ENCODE results near the gene TMEM132D.

TMEM132D gene

DNA sequence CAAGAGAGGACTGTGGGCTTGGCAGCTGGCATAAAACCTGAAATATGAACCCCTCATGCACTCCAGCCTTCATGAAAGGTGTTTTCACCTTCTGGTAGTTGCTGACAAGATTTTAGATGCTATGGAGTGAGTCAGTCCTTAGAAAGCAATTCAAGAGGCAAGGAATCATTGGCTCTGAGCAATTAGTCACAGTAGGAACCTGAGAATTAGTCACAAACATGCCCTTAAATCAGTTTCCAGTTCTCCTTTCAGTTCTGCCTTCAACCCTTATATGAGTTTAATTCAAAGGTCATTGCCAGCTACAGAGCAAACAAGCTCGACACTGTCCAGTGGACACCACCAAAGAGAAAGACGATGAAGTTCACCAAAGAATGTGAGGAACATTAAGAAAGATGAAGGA lies 578.3 kb downstream of the TMEM132D start:
- no peak for DNase-seq

DNA sequence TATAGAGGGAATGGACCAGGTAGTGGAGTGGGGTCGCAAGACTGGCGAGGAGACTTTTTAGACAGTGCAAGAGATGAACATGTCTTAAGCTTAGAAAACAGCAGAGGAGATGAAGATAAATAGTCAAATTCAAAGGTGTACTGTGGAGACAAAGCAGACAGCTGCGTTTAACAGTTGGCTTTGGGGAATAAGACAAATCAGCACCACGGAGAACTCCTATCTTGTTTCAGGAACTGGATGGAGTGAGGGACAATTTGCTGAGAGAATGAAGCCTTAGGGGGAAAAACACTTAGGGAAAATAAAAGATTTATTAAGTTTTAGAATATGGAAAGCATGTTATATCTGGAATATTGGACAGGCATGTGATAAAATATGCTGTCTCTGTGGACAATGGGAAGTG lies 591.8 kb downstream of the TMEM132D start:
- no peak for DNase-seq

DNA sequence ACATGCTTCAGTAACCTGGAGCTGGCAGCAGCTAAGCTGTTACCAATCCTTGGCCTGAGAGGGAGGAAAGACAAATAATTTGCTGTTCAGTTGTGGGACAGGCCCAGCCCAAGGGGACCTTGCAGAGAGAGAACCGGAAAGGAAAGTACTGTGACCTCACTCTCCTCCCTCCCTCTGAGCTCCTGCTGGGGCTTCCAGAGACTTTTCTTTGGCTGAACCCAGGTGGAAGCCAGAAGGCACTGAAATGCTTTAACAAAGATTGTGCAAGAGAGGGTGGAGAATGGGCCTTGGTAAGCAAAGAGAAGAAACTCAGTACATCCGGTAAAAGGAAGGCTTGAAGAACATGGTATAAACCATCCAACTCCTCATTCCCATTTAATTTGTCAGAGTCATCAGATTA lies 593.5 kb downstream of the TMEM132D start:
- no peak for DNase-seq

DNA sequence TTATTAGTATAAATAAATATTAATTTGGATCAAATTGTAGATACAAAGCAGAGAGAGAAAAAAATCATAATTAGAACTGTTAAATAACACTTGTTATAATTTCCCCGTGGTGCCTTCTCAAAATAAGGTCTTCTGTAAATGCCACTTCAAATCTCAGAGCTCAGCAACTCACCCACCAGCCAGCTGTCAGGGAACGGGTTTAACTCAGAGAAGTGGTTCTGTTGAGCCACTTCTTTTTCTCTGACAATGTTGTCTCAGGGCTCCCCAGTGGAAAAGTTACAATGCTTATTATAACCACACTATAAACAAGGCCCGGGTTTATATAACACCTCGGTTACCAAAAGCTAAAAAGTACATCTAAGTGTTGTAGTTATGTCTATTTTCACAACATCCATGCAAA lies 598.0 kb downstream of the TMEM132D start:
- DNase-seq = no peak

DNA sequence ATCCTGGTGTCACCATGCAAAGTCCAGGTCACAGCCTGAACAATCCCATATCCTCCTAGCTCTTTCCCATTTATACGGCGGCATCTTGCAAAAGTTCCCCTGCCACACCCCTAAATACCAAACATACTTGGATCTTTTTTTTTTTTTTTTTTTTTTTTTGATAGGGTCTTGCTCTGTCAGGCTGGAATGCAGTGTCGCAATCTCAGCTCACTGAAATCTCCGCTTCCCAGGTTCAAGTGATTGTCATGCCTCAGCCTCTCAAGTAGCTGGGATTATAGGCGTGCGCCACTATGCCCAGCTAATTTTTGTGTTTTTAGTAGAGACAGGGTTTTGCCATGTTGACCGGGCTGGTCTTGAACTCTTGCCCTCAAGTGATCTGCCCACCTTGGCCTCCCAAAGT lies 599.3 kb downstream of the TMEM132D start:
- DNase-seq = no peak

DNA sequence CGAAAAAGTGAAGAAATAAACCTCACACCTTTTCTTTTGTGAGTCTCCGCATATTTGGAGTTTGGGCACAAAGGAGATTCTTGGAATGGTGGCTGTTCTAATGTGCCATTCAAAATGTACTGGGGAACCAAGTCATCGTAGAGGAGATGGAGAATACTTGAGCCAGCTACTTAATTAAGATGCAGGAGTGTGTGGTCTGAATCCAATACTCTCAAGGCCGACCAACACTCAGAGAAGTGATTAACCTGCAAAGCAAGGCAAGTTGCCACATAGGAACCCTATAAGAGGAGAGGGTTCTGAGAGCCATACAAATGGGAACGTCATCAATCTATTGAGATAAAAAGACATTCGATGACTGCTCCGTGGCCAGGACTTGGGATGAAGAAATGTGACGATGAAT lies 603.8 kb downstream of the TMEM132D start:
- DNase-seq = no peak

DNA sequence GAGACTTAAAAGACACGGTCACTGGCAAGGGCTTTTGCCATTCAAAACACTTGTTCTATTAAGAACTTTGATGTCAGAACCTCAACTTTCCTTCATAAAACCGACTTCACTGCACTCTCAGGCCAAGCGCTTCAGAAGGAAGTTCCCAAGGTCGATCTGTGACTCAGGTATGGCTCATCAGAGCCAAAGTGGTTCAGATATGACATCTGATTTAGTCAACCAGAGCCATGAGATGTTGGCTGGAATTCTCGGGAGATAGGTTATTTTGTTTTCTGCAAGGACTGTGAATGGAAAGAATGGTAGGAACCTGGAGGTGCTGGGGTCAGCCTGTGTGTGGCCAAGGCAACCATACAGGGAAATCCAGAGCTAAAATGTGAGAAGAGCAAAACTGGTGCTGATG lies 604.9 kb downstream of the TMEM132D start:
- no peak for DNase-seq

DNA sequence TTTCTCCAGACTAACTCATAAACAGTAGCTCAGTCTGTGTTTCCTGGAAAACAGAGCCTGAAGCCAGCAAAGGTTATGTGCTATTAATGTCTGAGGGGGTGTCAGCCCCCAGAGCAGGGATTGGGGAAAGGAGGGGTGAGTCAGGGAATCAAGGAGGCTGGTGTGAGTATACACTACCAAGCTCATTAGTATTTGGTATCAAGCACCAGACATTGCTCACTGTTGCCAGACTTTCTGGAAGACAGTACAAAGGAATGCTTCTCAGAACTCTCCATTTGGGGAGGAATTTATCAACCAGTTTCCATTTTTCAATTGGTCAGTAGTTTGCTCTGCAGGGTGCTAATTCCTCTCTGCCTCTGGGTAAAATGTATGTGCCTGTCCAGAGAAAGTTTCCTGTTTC lies 607.2 kb downstream of the TMEM132D start:
- DNase-seq = no peak

DNA sequence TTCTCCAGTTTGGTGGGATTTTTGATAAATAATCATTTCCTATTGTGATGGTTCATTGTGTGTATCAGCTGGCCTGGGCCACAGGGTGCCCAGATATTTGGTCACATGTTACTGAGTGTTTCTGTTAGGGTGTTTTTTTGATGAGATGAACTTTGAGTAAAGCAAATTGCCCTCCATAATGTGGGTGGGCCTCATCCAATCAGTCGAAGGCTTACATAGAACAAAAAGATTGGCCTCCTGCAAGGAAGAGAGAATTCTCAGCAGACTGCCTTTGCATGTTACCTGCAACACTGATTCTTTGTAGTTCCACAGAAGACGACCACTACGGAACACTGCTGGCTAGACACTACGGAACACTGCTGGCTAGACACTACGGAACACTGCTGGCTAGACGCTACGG lies 609.0 kb downstream of the TMEM132D start:
- DNase-seq = no peak

DNA sequence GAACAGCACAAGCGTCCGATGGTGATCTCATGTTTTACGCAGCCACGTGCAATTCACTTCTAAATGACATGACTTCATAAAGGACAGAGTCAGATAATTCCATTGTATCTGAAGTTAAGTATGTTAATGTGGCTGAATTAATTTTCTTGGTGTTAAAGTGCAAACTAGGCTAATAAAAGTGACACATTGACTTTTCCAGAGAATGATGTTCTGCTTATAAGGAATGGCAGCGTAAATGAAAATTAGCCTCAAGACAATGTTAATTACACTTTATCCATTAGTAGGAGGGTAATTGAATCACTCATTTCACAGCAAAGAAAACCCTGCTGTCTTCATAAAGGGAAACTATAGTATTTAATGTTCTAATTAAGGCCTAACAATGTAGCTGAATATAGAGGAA lies 624.1 kb downstream of the TMEM132D start:
- DNase-seq = no peak

DNA sequence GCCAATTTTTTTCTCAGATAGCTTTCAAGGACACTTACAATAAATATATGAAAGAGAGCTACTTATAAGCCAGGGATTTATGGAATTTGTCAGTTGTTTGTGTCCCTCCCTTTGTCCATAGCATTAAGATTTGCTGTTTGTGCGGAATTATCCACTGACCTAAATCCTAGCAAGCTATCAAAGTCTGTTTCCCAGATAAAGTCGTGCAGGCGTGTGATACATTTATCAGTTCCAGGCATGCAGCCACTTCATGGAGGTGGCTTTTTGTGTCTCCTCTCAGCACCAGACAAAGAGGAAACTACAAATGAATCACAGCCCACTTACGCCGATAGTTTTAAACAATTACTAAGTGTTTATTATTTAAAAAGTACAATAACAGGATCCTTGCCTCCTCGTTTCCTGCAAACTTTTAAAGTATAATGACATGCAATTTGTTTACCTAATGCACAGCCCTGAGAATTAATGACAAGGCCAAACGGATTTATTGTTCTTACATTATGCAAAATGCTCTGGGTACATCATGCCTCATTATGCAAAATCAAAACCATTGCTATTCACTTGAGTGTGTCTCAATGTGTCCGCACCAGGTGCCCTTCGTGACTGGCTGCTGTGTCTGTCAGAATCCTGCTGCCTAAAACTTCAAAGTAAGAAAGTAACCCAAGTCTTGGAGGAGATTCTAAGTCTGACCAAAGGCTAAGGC lies 627.3 kb downstream of the TMEM132D start:
- DNase-seq = no peak

DNA sequence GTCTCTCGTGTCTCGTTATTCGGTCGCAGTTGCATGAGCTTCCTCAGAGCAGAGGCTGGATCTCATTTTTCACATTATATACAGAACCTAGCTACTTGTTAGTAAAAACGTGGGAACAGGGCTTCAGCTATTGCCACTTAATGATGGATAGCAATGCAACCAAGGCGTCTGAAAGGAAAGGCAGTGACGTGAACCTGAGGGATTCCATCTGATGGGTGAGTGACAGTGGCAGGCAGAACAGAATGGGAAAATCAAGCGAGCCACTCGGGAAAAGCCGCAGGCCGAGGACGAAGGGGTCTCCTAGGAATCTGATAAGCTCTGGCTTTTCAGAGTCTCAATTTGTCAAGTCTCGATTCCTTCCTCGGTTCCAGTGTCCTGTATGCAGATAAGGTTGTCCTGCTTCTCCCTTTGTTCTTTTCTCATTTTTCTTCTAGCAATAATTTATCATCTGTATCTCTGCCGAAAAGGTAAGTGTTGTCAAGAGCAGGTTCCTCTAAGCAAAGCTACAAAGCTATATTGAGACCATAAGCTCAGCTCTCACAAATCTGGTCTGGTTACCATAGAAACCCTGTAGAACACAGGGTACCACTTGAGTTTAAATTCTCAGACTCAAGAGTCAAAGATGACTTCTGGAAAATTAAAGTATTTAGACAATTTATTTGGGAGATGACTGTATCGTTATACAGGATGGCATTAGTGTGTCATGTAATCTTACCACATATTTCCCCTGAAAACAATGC lies 633.9 kb downstream of the TMEM132D start:
- no peak for DNase-seq

DNA sequence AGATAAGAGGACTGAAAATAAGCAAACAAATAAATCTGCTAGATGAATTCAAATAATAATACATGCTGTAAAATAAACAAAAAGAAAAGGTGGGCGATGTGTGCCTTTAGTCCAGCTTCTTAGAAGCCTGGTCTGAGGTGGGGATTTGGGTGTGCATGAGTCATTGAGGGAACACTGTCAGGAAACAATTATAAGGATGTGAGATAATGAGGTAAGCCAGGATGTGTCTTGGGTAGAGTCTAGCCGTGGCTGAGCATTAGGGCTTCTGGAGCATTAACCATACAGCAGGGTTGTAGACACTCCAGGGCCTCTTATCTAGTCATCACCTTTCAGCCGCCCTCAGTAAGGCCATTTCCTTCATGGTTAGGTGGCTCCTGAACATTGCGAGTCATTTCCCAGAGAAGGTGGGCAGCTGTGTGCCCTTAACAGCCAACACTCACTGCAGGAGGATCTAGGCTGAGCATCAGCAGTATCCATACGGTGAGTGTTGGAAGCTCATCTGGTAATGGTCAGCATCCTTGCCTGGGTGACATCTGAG lies 645.0 kb downstream of the TMEM132D start:
- no peak for DNase-seq

DNA sequence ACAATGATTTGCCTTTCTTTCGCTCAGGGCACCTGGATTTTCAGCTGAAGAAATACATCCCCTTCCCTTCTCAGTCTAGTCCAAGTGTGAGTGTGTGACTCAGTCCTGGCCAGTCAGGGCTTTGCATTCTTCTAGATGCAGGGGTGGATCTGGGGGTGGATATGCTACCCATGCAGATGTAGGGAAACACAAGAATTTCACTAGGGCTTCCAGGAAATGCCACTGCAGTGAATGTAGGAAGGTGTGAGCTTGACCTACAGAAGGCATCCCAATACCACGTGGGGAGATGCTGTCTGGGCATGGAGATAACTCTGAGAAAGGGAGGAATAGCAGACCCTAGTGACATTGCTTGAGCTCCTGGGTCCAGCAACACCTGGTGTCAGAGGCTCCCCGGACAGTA lies 646.3 kb downstream of the TMEM132D start:
- no peak for DNase-seq

DNA sequence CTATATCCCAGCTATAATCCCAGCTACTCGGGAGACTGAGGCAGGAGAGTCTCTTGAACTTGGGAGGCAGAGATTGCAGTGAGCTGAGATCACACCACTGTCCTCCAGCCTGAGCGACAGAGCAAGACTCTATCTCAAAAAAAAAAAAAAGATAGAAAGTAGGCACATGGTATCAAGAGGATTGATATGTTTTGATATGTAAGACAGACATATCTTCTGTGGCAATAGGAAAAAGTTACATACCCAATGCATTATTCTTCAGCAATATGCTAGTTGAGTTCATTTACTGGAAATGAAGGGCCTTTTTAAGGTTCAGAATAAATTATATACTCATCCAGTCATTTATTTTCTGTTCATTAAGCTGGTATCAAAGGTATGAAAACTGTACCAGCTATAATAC lies 657.2 kb downstream of the TMEM132D start:
- DNase-seq = no peak

DNA sequence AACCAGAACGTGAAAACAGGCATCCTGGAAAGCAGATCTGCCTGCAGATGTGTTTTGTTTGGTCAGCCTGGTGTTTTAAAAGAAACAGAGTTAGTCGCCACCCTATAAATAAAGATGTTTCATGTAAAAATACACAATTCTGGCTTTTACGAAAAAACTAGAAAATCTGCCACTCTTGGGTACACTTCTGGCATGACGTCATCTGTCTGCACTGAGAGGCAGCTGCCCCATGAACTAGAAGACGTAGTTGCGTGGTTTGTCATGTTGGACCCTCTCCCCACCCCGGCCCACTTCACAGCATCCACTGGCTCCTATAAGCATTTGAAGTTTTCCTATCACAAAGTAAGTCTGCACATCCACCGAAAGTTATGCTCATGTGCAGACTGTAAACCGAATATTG lies 658.1 kb downstream of the TMEM132D start:
- DNase-seq = no peak

DNA sequence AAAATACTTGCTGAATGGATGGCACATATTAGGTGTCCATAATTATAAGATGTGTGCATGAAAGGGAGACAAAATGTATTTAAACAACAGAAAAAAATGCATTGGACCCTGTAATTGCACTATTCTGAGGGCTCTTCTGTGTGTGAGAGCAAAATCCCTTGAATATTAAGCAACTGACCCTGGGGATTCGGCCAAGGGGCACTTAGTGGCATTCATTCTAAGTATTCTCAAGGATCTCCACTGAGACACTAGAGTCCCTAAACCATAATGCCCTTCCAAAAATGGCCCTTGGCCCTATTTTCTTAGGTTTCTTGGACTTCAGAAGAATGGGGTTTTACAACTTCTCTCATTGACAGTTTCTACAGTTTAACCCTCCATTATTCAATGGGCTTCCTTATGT lies 662.0 kb downstream of the TMEM132D start:
- DNase-seq = no peak

DNA sequence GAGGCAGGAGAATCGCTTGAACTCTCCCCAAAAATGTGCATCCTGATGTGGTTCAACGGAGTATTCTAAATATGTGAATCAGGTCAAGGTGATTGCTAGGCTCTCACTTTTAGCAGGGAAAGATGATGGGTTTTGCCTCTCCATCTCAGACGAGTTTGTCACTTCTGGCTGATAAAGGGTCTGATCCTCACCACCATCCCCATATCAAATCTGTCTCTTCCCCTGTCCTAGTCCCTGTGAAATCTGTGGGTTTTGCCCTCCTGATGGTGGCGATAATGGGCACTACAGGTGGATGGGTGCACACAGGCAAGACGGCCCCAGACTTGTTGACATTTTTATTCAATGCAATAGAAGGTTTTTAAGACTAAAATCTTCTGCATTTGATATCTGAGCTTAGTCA lies 665.9 kb downstream of the TMEM132D start:
- no peak for DNase-seq

DNA sequence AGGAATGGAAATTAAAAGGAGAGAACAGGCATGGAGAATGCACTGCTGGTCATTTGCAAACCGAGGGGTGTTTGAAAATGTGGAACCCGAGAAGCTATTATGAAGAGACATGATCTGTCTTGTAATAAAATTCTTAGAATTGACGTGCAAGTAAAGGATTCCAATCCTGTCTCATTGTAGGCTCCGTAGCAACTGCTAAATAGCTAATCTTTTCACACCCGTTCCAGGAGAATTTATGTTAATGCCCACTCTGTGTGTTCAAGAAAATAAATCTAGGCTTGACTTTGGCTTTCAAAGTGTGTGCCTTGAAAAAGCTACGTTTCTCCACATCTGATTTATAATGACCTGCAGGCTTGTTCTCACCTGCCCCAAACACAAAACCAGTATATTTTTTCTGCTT lies 669.6 kb downstream of the TMEM132D start:
- no peak for DNase-seq

DNA sequence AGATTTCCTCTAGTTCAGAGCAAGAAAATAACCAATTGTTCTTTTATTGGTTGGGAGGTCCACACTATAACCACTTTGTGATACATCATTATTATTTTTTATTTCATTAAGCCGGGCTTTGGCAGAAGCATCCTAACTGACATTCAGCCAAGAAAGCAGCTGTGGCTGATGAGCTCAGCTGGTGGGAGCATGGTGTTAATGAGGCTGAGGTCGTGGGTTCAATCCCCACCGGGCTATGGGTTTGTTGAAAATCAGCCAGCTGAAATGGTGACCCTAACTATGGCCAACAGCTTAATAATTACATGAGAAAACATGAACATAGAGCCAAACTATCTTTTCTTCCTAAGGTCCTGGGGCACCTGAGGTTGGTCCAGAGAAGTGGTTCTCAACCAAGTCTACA lies 672.3 kb downstream of the TMEM132D start:
- no peak for DNase-seq

DNA sequence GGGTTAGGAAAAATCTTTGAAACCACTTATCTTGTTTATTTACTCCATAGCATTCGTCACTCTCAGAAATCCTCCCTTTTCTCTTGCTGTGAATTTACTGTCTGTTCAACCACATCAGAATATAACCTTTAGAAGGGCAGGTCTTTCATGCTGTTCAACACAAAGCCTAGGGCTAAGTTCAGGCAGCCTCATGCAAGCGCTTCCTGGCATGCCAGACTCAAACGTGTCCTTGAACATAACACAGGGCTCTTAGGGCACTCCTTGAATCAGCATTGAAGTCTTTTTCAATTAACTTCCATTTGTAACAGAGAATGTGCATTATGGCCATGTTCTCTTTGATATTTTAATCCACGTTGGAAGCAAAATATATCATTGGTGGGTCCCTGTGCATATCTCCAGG lies 672.8 kb downstream of the TMEM132D start:
- no peak for DNase-seq

DNA sequence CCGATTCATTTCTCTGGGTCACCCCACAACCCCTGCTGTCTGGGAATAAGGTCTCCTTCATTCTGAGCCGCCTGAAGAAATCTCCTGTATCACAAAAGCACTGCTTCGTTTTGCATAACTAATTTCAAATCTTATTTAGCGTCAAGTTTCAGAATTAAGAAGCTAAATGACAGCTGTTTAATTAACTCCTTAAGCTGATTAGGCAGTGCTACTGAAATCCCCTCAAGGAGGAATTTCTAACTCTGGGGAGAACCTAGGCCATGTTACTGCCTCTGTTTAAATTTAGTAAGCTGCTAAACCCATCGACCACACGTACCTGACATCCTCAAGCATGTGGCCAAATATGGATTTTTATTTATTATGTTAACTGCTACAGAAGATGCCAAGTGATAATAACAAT lies 677.0 kb downstream of the TMEM132D start:
- no peak for DNase-seq

DNA sequence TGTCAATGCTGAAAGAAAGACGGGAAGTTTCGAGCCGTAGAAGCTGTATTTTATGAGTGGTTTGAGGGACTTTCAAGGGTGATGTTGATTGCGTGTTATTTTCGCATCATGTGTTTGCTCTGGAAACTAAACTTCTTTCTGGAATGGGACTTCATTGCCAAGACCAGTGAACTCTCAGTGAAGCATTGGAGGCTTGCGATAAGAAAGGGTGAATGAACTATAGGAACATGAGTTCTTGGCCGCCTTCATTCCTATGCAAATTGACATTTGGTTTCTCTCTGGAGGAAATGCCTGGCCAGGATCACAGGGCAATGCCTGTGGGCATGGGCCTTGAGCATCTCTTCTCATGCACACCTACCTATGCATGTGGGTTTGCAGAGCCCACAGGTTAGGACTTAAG lies 677.8 kb downstream of the TMEM132D start:
- DNase-seq = no peak

DNA sequence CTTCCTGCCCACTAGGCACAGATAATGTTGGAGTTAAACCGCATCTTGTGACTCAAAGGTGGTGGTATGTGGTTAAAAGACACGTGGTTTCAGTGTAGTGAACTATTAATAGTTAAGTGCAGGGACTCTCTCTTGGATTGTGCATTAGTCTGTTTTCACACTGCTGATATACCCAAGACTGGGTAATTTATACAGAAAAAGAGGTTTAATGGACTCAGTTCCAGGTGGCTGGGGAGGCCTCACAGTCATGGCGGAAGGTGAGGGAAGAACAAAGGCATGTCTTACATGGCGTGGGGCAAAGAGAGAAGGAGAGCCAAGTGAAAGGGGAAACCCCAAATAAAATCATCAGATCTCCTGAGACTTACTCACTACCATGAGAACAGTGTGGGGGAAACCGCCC lies 688.3 kb downstream of the TMEM132D start:
- DNase-seq = no peak

DNA sequence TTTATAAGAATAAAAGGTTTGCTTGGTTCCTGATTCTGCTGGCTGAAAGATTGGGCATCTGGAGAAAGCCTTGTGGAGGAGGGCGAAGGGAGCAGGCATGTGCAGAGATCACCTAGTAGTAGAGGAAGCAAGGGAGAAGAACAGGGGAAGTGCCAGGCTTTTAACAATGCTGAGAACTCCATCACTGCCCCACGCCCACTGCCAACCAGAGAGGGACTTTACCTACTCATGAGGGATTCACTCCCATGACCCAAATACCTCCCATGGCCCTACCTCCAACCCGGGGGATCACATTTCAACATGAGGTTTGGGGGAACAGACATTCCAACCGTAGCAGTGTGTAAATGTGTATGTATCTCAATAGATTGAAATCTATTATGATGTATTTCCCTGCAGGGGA lies 690.3 kb downstream of the TMEM132D start:
- no peak for DNase-seq

Data from NCI-H446 treated with DMSO at 0.1 percent for 48 hours (cell line).